PFSK-1 (cell line): ENCODE results near the gene ZNF668.

Experiments used
- FOXP2 ChIP-seq: optimal IDR thresholded peaks from 2 replicates; pipeline ENCODE3; 2011; ENCODE audit warnings: borderline replicate concordance, control low read depth, inconsistent platforms; ENCODE audit not compliant: insufficient read depth; ENCODE audit errors: extremely low read length, extremely low read depth
- POLR2AphosphoS5 ChIP-seq: IDR thresholded peaks from 2 replicates; pipeline ENCODE4 v1.6.1; 2012; ENCODE audit warnings: low read depth, mild to moderate bottlenecking, control low read depth, low read length, moderate library complexity
- REST ChIP-seq, 2 experiments: IDR thresholded peaks; 2 replicates each; pipeline versions ENCODE4 v1.6.1 to v1.8.0; 2011 to 2012; ENCODE audit warnings: low read depth in 2 of 2, low read length in 2 of 2, control low read depth in 1 of 2, inconsistent platforms in 1 of 2, mild to moderate bottlenecking in 1 of 2, moderate library complexity in 1 of 2; ENCODE audit not compliant: insufficient read depth in 1 of 2
- SIN3A ChIP-seq: IDR thresholded peaks from 2 replicates; pipeline ENCODE4 v1.6.1; 2012; ENCODE audit warnings: mild to moderate bottlenecking, low read length, moderate library complexity, borderline replicate concordance; ENCODE audit not compliant: insufficient read depth
- TAF1 ChIP-seq: IDR thresholded peaks from 2 replicates; pipeline ENCODE4 v1.6.1; 2012; ENCODE audit warnings: low read length, control low read depth, borderline replicate concordance; ENCODE audit not compliant: insufficient read depth

ZNF668 gene

GRCh38 chr16:31099860-31100638 lies 26.0 kb upstream of the ZNF668 start:
- TF ChIP-seq TAF1 (no peak), REST (IDR thresholded peaks at IDR 0.05; ENCODE audit: insufficient read depth in 1 of 2, low read depth in 2 of 2, low read length in 2 of 2) (no peak), FOXP2 (no peak), SIN3A (no peak), POLR2AphosphoS5 (no peak)

- TF ChIP-seq TAF1 (peak; percentile 67; the same call in 1 of the 2 replicates), REST (IDR thresholded peaks at IDR 0.05; ENCODE audit: insufficient read depth in 1 of 2, low read depth in 2 of 2, low read length in 2 of 2) (no peak), FOXP2 (peak; percentile 56), POLR2AphosphoS5 (peak; percentile 57; the same call in 1 of the 2 replicates), SIN3A (peak; percentile 72; the same call in 1 of the 2 replicates)
Observed at GRCh38 chr16:31094424-31095120, 20.5 kb upstream of the ZNF668 start, which contains the start of gene VKORC1. VKORC1 (minus strand) TSS chr16:31094797; CDS start chr16:31094729, 68 bp downstream.

- TF ChIP-seq TAF1, result no peak
- TF ChIP-seq REST (IDR thresholded peaks at IDR 0.05; ENCODE audit: insufficient read depth in 1 of 2, low read depth in 2 of 2, low read length in 2 of 2), result no peak
- TF ChIP-seq SIN3A, result no peak
Observed at GRCh38 chr16:31094088-31094423, 20.0 kb upstream of the ZNF668 start.

GRCh38 chr16:31093132-31093703 lies 19.2 kb upstream of the ZNF668 start:
- TF ChIP-seq POLR2AphosphoS5 (no peak), REST (IDR thresholded peaks at IDR 0.05; ENCODE audit: insufficient read depth in 1 of 2, low read depth in 2 of 2, low read length in 2 of 2) (no peak), FOXP2 (no peak), SIN3A (no peak), TAF1 (no peak)
